Testis (tissue), 2 donors: Measurements from ENCODE around the gene YBEY.

Source experiments
- CTCF ChIP-seq, 3 experiments: fragments of 450-650 bp in 2 of 3; fragments of 200-600 bp in 1 of 3; sonication (generic) in 1 of 3; IDR thresholded peaks; one replicate each; pipeline ENCODE4 v1.5.1; 2016 to 2019; ENCODE audit warnings: antibody characterized with exemption in 3 of 3, mild to moderate bottlenecking in 2 of 3, moderate library complexity in 1 of 3
- POLR2A ChIP-seq: fragments of 450-650 bp; IDR thresholded peaks from one replicate; pipeline ENCODE4 v1.6.1; 2017; ENCODE audit warnings: antibody characterized with exemption, mild to moderate bottlenecking, moderate library complexity

- TF ChIP-seq CTCF (IDR thresholded peaks at IDR 0.05) = no peak
- TF ChIP-seq POLR2A = no peak
These were observed 32.3 kb downstream of the YBEY start for GRCh38 chr21:46318464-46318845.
